Erythroblast (primary cell): ENCODE data around the gene ZNRF2.

Source experiments
- GATA1 ChIP-seq: IDR thresholded peaks from 2 replicates; pipeline ENCODE4 v1.6.1; 2011; ENCODE audit warnings: low read depth, mild to moderate bottlenecking, control low read depth, low read length, moderate library complexity
- POLR2A ChIP-seq: IDR thresholded peaks from 2 replicates; pipeline ENCODE4 v1.6.1; 2011; ENCODE audit warnings: mild to moderate bottlenecking, low read length

GRCh38 chr7:30279653-30279904 lies 4.8 kb upstream of the ZNRF2 start:
- no peak for TF ChIP-seq POLR2A
- no peak for TF ChIP-seq GATA1
